Keratinocyte (primary cell): ENCODE measurements around the gene ZFP90. TPM values are rescaled to one million over a fixed set of nuclear protein-coding genes. Genes with fewer than 3 reads are reported as not detected.

ENCODE experiments used
- DNase-seq: peaks from one replicate; pipeline ENCODE4 v3.0.0-alpha.2; 2011; ENCODE audit warnings: low read depth, missing footprints, low spot score
- FAIRE-seq: peaks from 2 replicates; lab custom pipeline; 2011; peaks lifted over from hg19 to GRCh38; lab: Jason Lieb, UNC
- H2AFZ ChIP-seq: 2 replicates; pipeline ENCODE4 v1.6.0; 2012; ENCODE audit warnings: low read length, control low read depth, inconsistent platforms; ENCODE audit not compliant: control insufficient read depth
- H3K27ac ChIP-seq: 2 replicates; pipeline ENCODE4 v1.5.1; 2011; ENCODE audit warnings: low read length; ENCODE audit not compliant: control insufficient read depth, insufficient read depth
- H3K27me3 ChIP-seq: 3 replicates; pipeline ENCODE4 v1.6.0; 2011; ENCODE audit warnings: low read length; ENCODE audit not compliant: control insufficient read depth, insufficient read depth; ENCODE audit errors: extremely low read depth
- H3K36me3 ChIP-seq, 2 experiments: 2 replicates in 1 of 2; 3 replicates in 1 of 2; pipeline ENCODE4 v1.5.1; 2011; ENCODE audit warnings: low read length in 2 of 2, mild to moderate bottlenecking in 1 of 2; ENCODE audit not compliant: control insufficient read depth in 2 of 2, insufficient read depth in 2 of 2; ENCODE audit errors: extremely low read depth in 1 of 2
- H3K4me1 ChIP-seq: 3 replicates; pipeline ENCODE4 v1.5.1; 2011; ENCODE audit warnings: low read length; ENCODE audit not compliant: control insufficient read depth, insufficient read depth; ENCODE audit errors: extremely low read depth
- H3K4me2 ChIP-seq: 3 replicates; pipeline ENCODE4 v1.6.0; 2011; ENCODE audit warnings: low read depth, low read length; ENCODE audit not compliant: control insufficient read depth, insufficient read depth; ENCODE audit errors: extremely low read depth
- H3K4me3 ChIP-seq, 3 experiments: fragments of 200-600 bp in 1 of 3; sonication (generic) in 1 of 3; 2 replicates in 2 of 3; 3 replicates in 1 of 3; pipeline ENCODE4 v1.5.1; 2011 to 2016; ENCODE audit warnings: low read length in 3 of 3, mild to moderate bottlenecking in 3 of 3, control low read depth in 2 of 3, inconsistent platforms in 1 of 3, low read depth in 1 of 3, mixed read lengths in 1 of 3, mixed run types in 1 of 3, moderate library complexity in 1 of 3; ENCODE audit not compliant: control insufficient read depth in 2 of 3, insufficient read depth in 2 of 3; ENCODE audit errors: extremely low read depth in 1 of 3
- H3K79me2 ChIP-seq: 2 replicates; pipeline ENCODE4 v1.6.0; 2012; ENCODE audit warnings: low read length; ENCODE audit not compliant: control insufficient read depth, insufficient read depth
- H3K9ac ChIP-seq: 3 replicates; pipeline ENCODE4 v1.6.0; 2011; ENCODE audit warnings: low read length; ENCODE audit not compliant: control insufficient read depth, insufficient read depth; ENCODE audit errors: extremely low read depth
- H3K9me1 ChIP-seq: 3 replicates; pipeline ENCODE4 v1.6.0; 2011; ENCODE audit warnings: low read length; ENCODE audit not compliant: control insufficient read depth, insufficient read depth; ENCODE audit errors: extremely low read depth
- H3K9me3 ChIP-seq: 2 replicates; pipeline ENCODE4 v1.5.1; 2012; ENCODE audit warnings: low read depth, low read length; ENCODE audit not compliant: control insufficient read depth
- H4K20me1 ChIP-seq: 3 replicates; pipeline ENCODE4 v1.6.0; 2011; ENCODE audit warnings: low read length; ENCODE audit not compliant: control insufficient read depth, insufficient read depth; ENCODE audit errors: extremely low read depth
- CTCF ChIP-seq, 3 experiments: IDR thresholded peaks in 1 of 3; conservative IDR thresholded peaks in 1 of 3; optimal IDR thresholded peaks in 1 of 3; 2 replicates in 2 of 3; 3 replicates in 1 of 3; pipeline versions ENCODE3 to v1.5.1; 2011; ENCODE audit warnings: low read length in 3 of 3, mild to moderate bottlenecking in 3 of 3, moderate library complexity in 2 of 3, control low read depth in 1 of 3, inconsistent platforms in 1 of 3; ENCODE audit not compliant: insufficient read depth in 2 of 3; ENCODE audit errors: extremely low read depth in 1 of 3
- EZH2 ChIP-seq: IDR thresholded peaks from one replicate; pipeline ENCODE4 v1.6.1; 2012; ENCODE audit warnings: inconsistent platforms, mild to moderate bottlenecking, low read length, moderate library complexity
- dilution Hi-C: fragments of 300-500 bp; cut with MboI; formaldehyde crosslinking; loops from one replicate; pipeline ENCODE4 v1.7.0; 2020; ENCODE audit warnings: low sequenced_read_pairs; ENCODE audit not compliant: extremely low pct_ligation_motif_present
- polyA plus RNA-seq, 5 experiments: library from polyadenylated mRNA; depleted of rRNA in 3 of 5; stranded (reverse) in 3 of 5; stranded (forward) in 1 of 5; unstranded in 1 of 5; fragments of >200 nt; gene quantifications; 1 replicate in 1 of 5; 2 replicates in 3 of 5; 3 replicates in 1 of 5; pipeline versions ENCODE4 v1.2.1 to v1.2.3, GENCODE V29; 2011 to 2012; ENCODE audit warnings: missing spikeins in 2 of 5, low read depth in 1 of 5, low replicate concordance in 1 of 5

ZFP90 gene
- polyA plus RNA-seq, 1 donor (not counting 4 experiments of a cell fraction or from before 2014, with no cell fraction given) = 15.3 TPM

- H3K27me3 ChIP-seq = peaks cover under 1% of the 10 kb centered on the region
- dilution Hi-C loops = no loop called here
These were observed 46.9 kb upstream of the ZFP90 start for GRCh38 chr16:68492151-68492542.

GRCh38 chr16:68492543-68493411 lies 46.3 kb upstream of the ZFP90 start:
- Histone ChIP-seq H4K20me1 (no peaks in the 10 kb centered on the region), H2AFZ (no peak overlapping the region), H3K9me3 (no peaks in the 10 kb centered on the region), H3K79me2 (no peaks in the 10 kb centered on the region), H3K27me3 (no peaks in the 10 kb centered on the region), H3K9me1 (peaks cover 2% of the 10 kb centered on the region), H3K36me3 (no peaks in the 10 kb centered on the region), H3K4me1 (peaks cover 46% of the 10 kb centered on the region), H3K4me2 (no peak overlapping the region), H3K27ac (no peak overlapping the region), H3K4me3 (no peak overlapping the region), H3K9ac (no peak overlapping the region)
- TF ChIP-seq CTCF (optimal IDR thresholded peaks at IDR 0.05 in 1 of 3, IDR thresholded peaks at IDR 0.05 in 1 of 3, conservative IDR thresholded peaks at IDR 0.05 in 1 of 3; ENCODE audit: extremely low read depth in 1 of 3, insufficient read depth in 2 of 3, low read length in 3 of 3) (no peak), EZH2 (no peak)
- FAIRE-seq (no peak), DNase-seq (no peak)
- dilution Hi-C loops = no loop called here

More at GRCh38 chr16:68492151-68492542, 46.9 kb upstream of the ZFP90 start:
- TF ChIP-seq CTCF (optimal IDR thresholded peaks at IDR 0.05 in 1 of 3, IDR thresholded peaks at IDR 0.05 in 1 of 3, conservative IDR thresholded peaks at IDR 0.05 in 1 of 3; ENCODE audit: extremely low read depth in 1 of 3, insufficient read depth in 2 of 3, low read length in 3 of 3) (no peak), EZH2 (no peak)
- Histone ChIP-seq H3K79me2 (no peaks in the 10 kb centered on the region), H3K4me3 (no peak overlapping the region), H3K9ac (no peak overlapping the region), H3K4me2 (no peak overlapping the region), H3K9me3 (no peaks in the 10 kb centered on the region), H3K36me3 (no peaks in the 10 kb centered on the region), H3K9me1 (peaks cover 2% of the 10 kb centered on the region), H4K20me1 (no peaks in the 10 kb centered on the region), H3K27ac (no peak overlapping the region), H2AFZ (no peak overlapping the region), H3K4me1 (peaks cover 46% of the 10 kb centered on the region)
- DNase-seq = no peak
- FAIRE-seq = no peak
